Heart right ventricle (tissue), 16 donors: ENCODE data around the gene RFC3. TPM values are rescaled to one million over a fixed set of nuclear protein-coding genes. Genes with fewer than 3 reads are reported as not detected.

Experiments used
- ATAC-seq, 8 donors: fragments of 200-7000 bp; cut with Tn5 transposase; one replicate each; pipeline ENCODE4 v1.9.1; 2020; ENCODE audit warnings: mild to moderate bottlenecking in 8 of 8, moderate library complexity in 8 of 8, moderate number of reproducible peaks in 1 of 8
- DNase-seq, 2 donors: peaks; one replicate each; pipeline ENCODE4 v3.0.0-alpha.2; 2020
- H3K27ac ChIP-seq, 10 donors: fragments of 200-600 bp; sonication (generic) in 2 of 10; one replicate each; pipeline versions ENCODE4 v1.5.0 to v1.8.0; 2020 to 2022; ENCODE audit warnings: mild to moderate bottlenecking in 3 of 10
- H3K27me3 ChIP-seq, 7 donors: fragments of 200-600 bp; one replicate each; pipeline ENCODE4 v1.8.0; 2021 to 2022; ENCODE audit warnings: mild to moderate bottlenecking in 2 of 7
- H3K36me3 ChIP-seq, 9 donors: fragments of 200-600 bp; sonication (generic) in 1 of 9; one replicate each; pipeline versions ENCODE4 v1.5.0 to v1.8.0; 2020 to 2022; ENCODE audit warnings: mild to moderate bottlenecking in 2 of 9
- H3K4me1 ChIP-seq, 9 donors: fragments of 200-600 bp; sonication (generic) in 1 of 9; one replicate each; pipeline versions ENCODE4 v1.5.0 to v1.8.0; 2020 to 2022; ENCODE audit warnings: mild to moderate bottlenecking in 4 of 9
- H3K4me3 ChIP-seq, 10 donors: fragments of 200-600 bp; sonication (generic) in 2 of 10; one replicate each; pipeline versions ENCODE4 v1.5.0 to v1.8.0; 2020 to 2022; ENCODE audit warnings: mild to moderate bottlenecking in 7 of 10, moderate library complexity in 2 of 10
- H3K9me3 ChIP-seq, 11 donors: fragments of 200-600 bp in 10 of 11; sonication (generic) in 2 of 11; one replicate each; pipeline versions ENCODE4 v1.5.0 to v1.8.0; 2013 to 2022; ENCODE audit warnings: mild to moderate bottlenecking in 2 of 11, control low read depth in 1 of 11, moderate library complexity in 1 of 11
- WGBS, 2 donors: extraction: QIAGEN DNeasy Blood & Tissue Kit; methylation state at CpG; one replicate each; pipeline ENCODE4 v1.1.7; 2013; ENCODE audit warnings: inconsistent platforms in 1 of 2; 5-methylcytosine and 5-hydroxymethylcytosine counted together
- intact Hi-C, 10 donors: fragments of 100-400 bp; cut with DNase I; formaldehyde crosslinking; loops; one replicate each; pipeline versions ENCODE4 v1.11.1 to v1.14.2; 2022
- polyA plus RNA-seq, 2 donors: library from polyadenylated mRNA; stranded (reverse); fragments of 200-250 nt; gene quantifications; one replicate each; pipeline ENCODE4 v1.2.3, GENCODE V29; 2013
- total RNA-seq, 10 donors: library from RNA; stranded (reverse); fragmentation: NEBNext Ultra II Directional in 3 of 10; extraction: Animal tissue kit (Norgen Biotek cat#: 25700) in 3 of 10; gene quantifications; one replicate each; pipeline versions ENCODE4 v1.2.1 to v1.2.4, GENCODE V29; 2021 to 2023
- TF ChIP-seq, protein P1 (sequence below), 9 donors: fragments of 200-600 bp; sonication (generic) in 2 of 9; IDR thresholded peaks; one replicate each; pipeline versions ENCODE4 v1.5.0 to v1.8.0; 2021 to 2022; ENCODE audit warnings: antibody characterized with exemption in 9 of 9, mild to moderate bottlenecking in 5 of 9, moderate library complexity in 1 of 9
- donor health status: Arrhythmogenic right ventricular cardiomyopathy.
- donor health status: ischemic (EF 13 %, LVEDD 7.1; RV severe dilation, severe dysfunction).
- donor health status: healthy with polysubstance abuse.
- donor health status: DM: no; HTN: yes; CAD: no.
- donor health status: DM: no; HTN: no; CAD: no.
- donor health status: ischemic (EF 25% LVEDD 6.9; RV normal size, moderate dysfunction).
- donor health status: ischemic (EF 25% LVEDD 5.7; RV mildly dilated, moderate dysfunction).
- donor health status: healthy.
- donor health status: DM: yes; HTN: yes; CAD: no.
- donor health status: Ischemic cardiomyopathy.
- donor health status: ischemic (EF 35%, LVEDD 5.7; RV mildly dilated, moderate dysfunction).
- donor health status: nonischemic (EF 11% LVEDD 7.7; RV severe dilation, severe dysfunction).
- donor health status: DM: yes; HTN: yes; CAD: no.
- donor health status: PGD.
- donor health status: ischemic (EF 29% LVEDD 5.4; RV normal size, mild dysfunction).
- donor health status: nonischemic (EF 23%, LVEDD 6.1; RV moderate dilation, normal function).

The RFC3 gene
- total and polyA plus RNA-seq, 12 donors, result 2.5 to 7.0 (median 5.2) TPM

DNA sequence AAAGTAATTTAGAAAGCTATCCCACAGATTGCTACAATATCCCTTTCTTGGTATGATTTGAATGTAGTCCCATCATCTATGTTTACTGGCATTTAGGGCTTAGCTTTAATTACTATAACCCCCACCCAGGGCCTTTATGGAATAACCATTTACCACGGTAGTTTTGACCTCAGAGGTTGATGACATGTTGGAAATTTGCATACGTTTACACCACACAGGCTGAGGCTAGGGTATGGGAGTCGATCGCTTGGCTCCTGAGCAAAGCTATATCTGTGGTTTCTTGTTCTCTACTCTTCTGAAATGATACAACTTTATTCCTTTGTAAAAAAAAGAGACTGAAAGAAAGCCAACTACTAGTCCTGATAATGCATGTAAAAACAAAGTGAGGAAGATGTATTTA is 28.2 kb upstream of the RFC3 start:
- TF ChIP-seq, protein P1, sequence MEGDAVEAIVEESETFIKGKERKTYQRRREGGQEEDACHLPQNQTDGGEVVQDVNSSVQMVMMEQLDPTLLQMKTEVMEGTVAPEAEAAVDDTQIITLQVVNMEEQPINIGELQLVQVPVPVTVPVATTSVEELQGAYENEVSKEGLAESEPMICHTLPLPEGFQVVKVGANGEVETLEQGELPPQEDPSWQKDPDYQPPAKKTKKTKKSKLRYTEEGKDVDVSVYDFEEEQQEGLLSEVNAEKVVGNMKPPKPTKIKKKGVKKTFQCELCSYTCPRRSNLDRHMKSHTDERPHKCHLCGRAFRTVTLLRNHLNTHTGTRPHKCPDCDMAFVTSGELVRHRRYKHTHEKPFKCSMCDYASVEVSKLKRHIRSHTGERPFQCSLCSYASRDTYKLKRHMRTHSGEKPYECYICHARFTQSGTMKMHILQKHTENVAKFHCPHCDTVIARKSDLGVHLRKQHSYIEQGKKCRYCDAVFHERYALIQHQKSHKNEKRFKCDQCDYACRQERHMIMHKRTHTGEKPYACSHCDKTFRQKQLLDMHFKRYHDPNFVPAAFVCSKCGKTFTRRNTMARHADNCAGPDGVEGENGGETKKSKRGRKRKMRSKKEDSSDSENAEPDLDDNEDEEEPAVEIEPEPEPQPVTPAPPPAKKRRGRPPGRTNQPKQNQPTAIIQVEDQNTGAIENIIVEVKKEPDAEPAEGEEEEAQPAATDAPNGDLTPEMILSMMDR (IDR thresholded peaks at IDR 0.05), result no peak
- H3K4me1 ChIP-seq, result peaks cover 0 to 10% (median 0%) of the 10 kb centered on the region in 9 donors
- ATAC-seq (no peak), DNase-seq (no peak)
- intact Hi-C loops, result loop anchor here in 1 of 10 donors (10.0 kb wide), 1 partner anchor 1375 kb away; no protein-coding TSS in a partner anchor
- no peak overlapping the region for H3K27ac ChIP-seq
- no peak overlapping the region for H3K4me3 ChIP-seq
- WGBS, 2 donors, result 51 to 52% methylated on average over 4 of the region's 4 CpGs
- H3K36me3 ChIP-seq, result no peaks in the 10 kb centered on the region
- H3K9me3 ChIP-seq, result peaks cover 0 to 23% (median 0%) of the 10 kb centered on the region in 11 donors
- H3K27me3 ChIP-seq, result no peaks in the 10 kb centered on the region

DNA sequence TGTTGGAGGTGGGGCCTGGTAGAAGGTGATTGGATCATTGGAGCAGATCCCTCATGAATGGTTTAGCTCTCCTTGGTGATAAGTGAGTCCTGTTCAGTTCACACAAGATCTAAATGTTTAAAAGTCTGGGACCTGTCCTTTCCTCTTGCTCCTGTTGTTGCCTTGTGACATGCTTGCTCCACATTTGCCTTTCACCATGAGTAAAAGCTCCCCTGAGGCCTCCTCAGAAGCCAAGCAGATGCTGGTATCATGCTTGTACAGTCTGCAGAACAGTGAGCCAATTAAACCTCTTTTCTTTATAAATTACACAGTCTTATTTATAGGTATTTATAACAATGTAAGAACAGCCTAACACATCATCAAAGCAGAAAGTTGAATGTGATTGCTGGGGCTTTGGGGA is 24.2 kb upstream of the RFC3 start:
- H3K4me3 ChIP-seq, result no peak overlapping the region
- H3K27ac ChIP-seq, result peak overlapping the region in 1 of 10 donors; percentile 28
- no peak for ATAC-seq
- H3K27me3 ChIP-seq, result no peaks in the 10 kb centered on the region
- H3K9me3 ChIP-seq, result peaks cover 0 to 22% (median 0%) of the 10 kb centered on the region in 11 donors
- TF ChIP-seq, protein P1 (IDR thresholded peaks at IDR 0.05), result no peak
- peaks cover 0 to 24% (median 12%) of the 10 kb centered on the region in 9 donors for H3K4me1 ChIP-seq
- intact Hi-C loops, result loop anchor here in 1 of 10 donors (10.0 kb wide), 1 partner anchor 1371 kb away; no protein-coding TSS in a partner anchor
- no peak for DNase-seq
- no peaks in the 10 kb centered on the region for H3K36me3 ChIP-seq

DNA sequence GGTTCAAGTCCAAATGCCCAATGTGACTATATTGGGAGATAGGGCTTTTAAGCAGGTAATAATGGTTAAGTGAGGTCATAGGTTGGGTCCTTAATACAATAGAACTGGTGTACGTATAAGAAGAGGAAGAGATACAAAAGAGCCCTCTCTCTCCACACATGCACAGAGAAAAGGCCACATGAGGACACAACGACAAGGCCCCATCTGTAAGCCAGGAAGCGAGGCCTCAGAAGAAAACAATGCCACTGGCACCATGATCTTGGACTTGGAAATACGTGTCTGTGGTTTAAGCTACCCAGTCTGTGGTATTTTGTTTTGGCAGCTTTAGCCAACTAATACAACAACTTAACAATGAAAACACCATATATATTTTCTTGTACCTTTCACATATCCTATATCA is 23.4 kb upstream of the RFC3 start:
- Histone ChIP-seq H3K9me3 (peaks cover 0 to 22% (median 0%) of the 10 kb centered on the region in 11 donors), H3K27ac (peak overlapping the region in 2 of 10 donors; percentile 28 to 49), H3K36me3 (no peaks in the 10 kb centered on the region), H3K27me3 (no peaks in the 10 kb centered on the region), H3K4me3 (no peak overlapping the region), H3K4me1 (peaks cover 0 to 29% (median 13%) of the 10 kb centered on the region in 9 donors)
- TF ChIP-seq, protein P1 (IDR thresholded peaks at IDR 0.05), result no peak
- peak in 5 of 8 donors; percentile 47 to 57 (median 53) for ATAC-seq
- WGBS, 2 donors, result 55 to 62% methylated on average over 4 of the region's 4 CpGs
- no peak for DNase-seq
- intact Hi-C loops, result loop anchor here in 1 of 10 donors (10.0 kb wide), 1 partner anchor 1370 kb away; no protein-coding TSS in a partner anchor

DNA sequence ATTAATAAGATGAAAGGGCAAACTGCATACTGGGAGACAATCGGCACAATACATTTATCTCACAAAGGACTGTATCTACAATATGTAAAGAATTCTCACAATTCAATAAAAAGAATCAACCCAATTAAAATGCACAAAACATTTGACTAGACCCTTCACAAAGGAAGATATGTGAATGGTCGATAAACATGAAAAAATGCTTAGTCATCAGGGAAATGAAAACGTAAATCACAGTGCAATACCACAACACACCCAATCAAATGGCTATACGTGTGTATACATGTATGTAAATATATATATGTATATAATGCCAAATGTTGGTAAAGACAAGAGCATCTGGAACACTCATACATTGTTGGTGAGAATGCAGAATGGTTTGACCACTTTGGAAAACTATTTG is 21.9 kb upstream of the RFC3 start:
- Histone ChIP-seq H3K9me3 (peaks cover 0 to 18% (median 0%) of the 10 kb centered on the region in 11 donors), H3K36me3 (no peaks in the 10 kb centered on the region), H3K4me3 (no peak overlapping the region), H3K4me1 (peaks cover 0 to 43% (median 20%) of the 10 kb centered on the region in 9 donors), H3K27me3 (no peaks in the 10 kb centered on the region), H3K27ac (peak overlapping the region in 1 of 10 donors; percentile 28)
- 85 to 88% methylated on average over 4 of the region's 4 CpGs for WGBS, 2 donors
- TF ChIP-seq, protein P1 (IDR thresholded peaks at IDR 0.05), result no peak
- no peak for DNase-seq
- intact Hi-C loops, result loop anchor here in 2 of 10 donors (5.0 to 10.0 kb wide), 2 partner anchors 281 to 1369 kb away; no protein-coding TSS in a partner anchor
- ATAC-seq, result no peak
